Jurkat, Clone E6-1 (cell line): ENCODE measurements around the gene CMTM4.
"Not testable (repeated sequence)": the region's sequence is repeated elsewhere in the genome, so short reads cannot be mapped to it uniquely, and the experiment has no call there.

Source experiments
- DNase-seq: peaks from one replicate; pipeline ENCODE4 v3.0.0-alpha.2; 2011; ENCODE audit warnings: low read depth, low spot score
- H3K4me3 ChIP-seq: 2 replicates; pipeline ENCODE4 v1.5.1; 2011; ENCODE audit warnings: mild to moderate bottlenecking, low read length, control low read depth, moderate library complexity

CMTM4 gene

GRCh38 chr16:66587881-66588600 lies 108.5 kb downstream of the CMTM4 start:
- no peak for DNase-seq
- no peak overlapping the region for H3K4me3 ChIP-seq

- no peak overlapping the region for H3K4me3 ChIP-seq
- DNase-seq, result no peak
Observed at GRCh38 chr16:66585481-66586239, 110.9 kb downstream of the CMTM4 start.

- DNase-seq, result no peak
- H3K4me3 ChIP-seq, result no peak overlapping the region
Observed at GRCh38 chr16:66581246-66581952, 115.1 kb downstream of the CMTM4 start.

GRCh38 chr16:66580605-66581209 lies 115.8 kb downstream of the CMTM4 start:
- H3K4me3 ChIP-seq, result no peak overlapping the region
- no peak for DNase-seq

- H3K4me3 ChIP-seq, result no peak within 1 kb of the TSS
- no peak for DNase-seq
Observed at GRCh38 chr16:66578651-66579531, 117.7 kb downstream of the CMTM4 start, which contains the start of gene CMTM2. CMTM2 (plus strand) TSS chr16:66579463; CDS start chr16:66579608, 145 bp downstream.

- DNase-seq, result no peak
- no peak overlapping the region for H3K4me3 ChIP-seq
Observed at GRCh38 chr16:66576296-66576695, 120.2 kb downstream of the CMTM4 start.

- no peak for DNase-seq
- H3K4me3 ChIP-seq, result no peak overlapping the region
Observed at GRCh38 chr16:66575060-66575459, 121.5 kb downstream of the CMTM4 start.

- no peak overlapping the region for H3K4me3 ChIP-seq
- DNase-seq, result no peak
Observed at GRCh38 chr16:66574531-66574930, 122.0 kb downstream of the CMTM4 start.

GRCh38 chr16:66574081-66574480 lies 122.5 kb downstream of the CMTM4 start:
- no peak overlapping the region for H3K4me3 ChIP-seq
- no peak for DNase-seq

GRCh38 chr16:66572356-66572755 lies 124.2 kb downstream of the CMTM4 start:
- no peak for DNase-seq
- H3K4me3 ChIP-seq, result no peak overlapping the region

GRCh38 chr16:66569827-66570405 lies 126.6 kb downstream of the CMTM4 start:
- no peak for DNase-seq
- H3K4me3 ChIP-seq, result no peak overlapping the region

- DNase-seq, result no peak
- H3K4me3 ChIP-seq, result no peak overlapping the region
Observed at GRCh38 chr16:66569131-66569530, 127.4 kb downstream of the CMTM4 start.

- H3K4me3 ChIP-seq, result no peak overlapping the region
- no peak for DNase-seq
Observed at GRCh38 chr16:66568355-66568754, 128.2 kb downstream of the CMTM4 start.

GRCh38 chr16:66567270-66567669 lies 129.3 kb downstream of the CMTM4 start:
- not testable (repeated sequence) for DNase-seq, H3K4me3 ChIP-seq

- DNase-seq, result no peak
- no peak within 1 kb of the TSS for H3K4me3 ChIP-seq
Observed at GRCh38 chr16:66566051-66566901, 130.3 kb downstream of the CMTM4 start, which contains the start of gene CMTM1. CMTM1 (plus strand) TSS chr16:66566439; CDS start chr16:66566514, 75 bp downstream.
